HG03108 (cell line): ENCODE measurements around the gene EPHB6.

ENCODE experiments used
- ATAC-seq: cut with Tn5 transposase; IDR thresholded peaks from one replicate; pipeline ENCODE4 v1.9.1; 2021; ENCODE audit warnings: moderate library complexity; ENCODE audit not compliant: unreplicated experiment

Gene EPHB6

GRCh38 chr7:142863891-142864685 is 9.2 kb downstream of the EPHB6 start:
- no peak for ATAC-seq

DNA sequence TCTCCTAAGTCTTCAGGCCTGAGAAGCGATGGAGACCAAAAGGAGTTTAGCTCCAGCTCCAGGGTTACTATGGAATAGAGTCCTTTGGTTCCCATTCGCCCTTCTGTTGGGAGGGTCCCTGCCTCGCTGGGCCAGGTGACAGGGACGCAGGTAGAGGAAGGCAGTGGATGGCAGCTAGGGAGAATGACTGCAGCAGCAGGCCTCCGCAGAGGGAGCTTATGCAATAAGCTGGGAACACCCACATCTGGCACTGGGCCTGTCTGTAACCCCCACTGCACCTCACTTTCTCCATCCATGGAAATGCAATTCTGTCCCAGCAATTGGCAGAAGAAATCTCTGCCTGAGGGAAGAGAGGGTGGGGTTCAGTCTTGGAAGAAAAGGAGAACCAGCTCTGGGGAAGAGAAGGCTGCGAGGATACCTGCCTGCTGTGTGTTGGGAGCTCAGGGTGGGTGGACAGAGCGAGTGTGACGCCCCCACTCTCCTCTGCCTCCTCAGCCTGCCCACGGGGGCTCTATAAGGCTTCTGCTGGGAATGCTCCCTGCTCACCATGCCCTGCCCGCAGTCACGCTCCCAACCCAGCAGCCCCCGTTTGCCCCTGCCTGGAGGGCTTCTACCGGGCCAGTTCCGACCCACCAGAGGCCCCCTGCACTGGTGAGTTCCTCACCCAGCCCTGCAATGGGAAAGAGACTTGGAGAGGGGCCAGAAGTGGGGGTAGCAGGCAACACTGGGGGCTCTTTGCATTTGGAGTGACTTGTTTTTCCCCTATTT is 10.3 kb downstream of the EPHB6 start:
- ATAC-seq = no peak

DNA sequence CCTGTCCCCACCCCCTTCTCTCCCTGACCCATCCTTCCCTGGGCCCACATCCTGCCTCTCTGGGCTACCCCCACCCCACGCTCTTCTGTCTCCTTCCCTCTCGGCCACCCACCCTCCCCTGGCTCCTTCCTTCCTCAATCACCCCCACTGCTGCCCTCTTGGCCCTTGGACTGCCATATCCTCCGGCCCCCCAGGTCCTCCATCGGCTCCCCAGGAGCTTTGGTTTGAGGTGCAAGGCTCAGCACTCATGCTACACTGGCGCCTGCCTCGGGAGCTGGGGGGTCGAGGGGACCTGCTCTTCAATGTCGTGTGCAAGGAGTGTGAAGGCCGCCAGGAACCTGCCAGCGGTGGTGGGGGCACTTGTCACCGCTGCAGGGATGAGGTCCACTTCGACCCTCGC is 10.9 kb downstream of the EPHB6 start:
- no peak for ATAC-seq

DNA sequence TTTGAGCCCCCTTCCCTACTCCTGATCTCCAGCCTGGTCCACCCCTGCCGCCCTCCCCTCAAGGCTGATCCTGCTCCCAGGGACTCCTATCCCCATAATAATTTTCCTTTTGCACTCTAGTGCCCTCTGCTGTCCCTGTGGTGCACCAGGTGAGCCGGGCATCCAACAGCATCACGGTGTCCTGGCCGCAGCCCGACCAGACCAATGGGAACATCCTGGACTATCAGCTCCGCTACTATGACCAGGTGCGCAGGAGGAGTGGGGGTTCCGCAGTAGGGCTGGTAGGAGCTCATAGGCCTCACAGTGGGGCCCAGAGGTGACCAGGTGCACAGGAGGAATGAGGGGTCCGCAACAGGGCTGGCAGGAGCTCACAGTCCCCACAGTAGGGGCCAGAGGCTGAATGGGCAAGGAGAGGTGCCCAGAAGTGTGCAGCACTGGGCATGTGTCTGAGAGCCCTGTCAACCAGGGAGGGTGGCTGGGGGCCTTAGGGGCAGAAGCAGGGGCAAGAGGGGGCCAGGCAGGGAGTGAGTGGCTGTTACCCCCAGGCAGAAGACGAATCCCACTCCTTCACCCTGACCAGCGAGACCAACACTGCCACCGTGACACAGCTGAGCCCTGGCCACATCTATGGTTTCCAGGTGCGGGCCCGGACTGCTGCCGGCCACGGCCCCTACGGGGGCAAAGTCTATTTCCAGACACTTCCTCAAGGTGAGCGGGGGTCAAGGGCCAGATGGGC is 11.7 kb downstream of the EPHB6 start:
- no peak for ATAC-seq

- ATAC-seq = no peak
These were observed 12.2 kb downstream of the EPHB6 start for GRCh38 chr7:142867097-142867378.

DNA sequence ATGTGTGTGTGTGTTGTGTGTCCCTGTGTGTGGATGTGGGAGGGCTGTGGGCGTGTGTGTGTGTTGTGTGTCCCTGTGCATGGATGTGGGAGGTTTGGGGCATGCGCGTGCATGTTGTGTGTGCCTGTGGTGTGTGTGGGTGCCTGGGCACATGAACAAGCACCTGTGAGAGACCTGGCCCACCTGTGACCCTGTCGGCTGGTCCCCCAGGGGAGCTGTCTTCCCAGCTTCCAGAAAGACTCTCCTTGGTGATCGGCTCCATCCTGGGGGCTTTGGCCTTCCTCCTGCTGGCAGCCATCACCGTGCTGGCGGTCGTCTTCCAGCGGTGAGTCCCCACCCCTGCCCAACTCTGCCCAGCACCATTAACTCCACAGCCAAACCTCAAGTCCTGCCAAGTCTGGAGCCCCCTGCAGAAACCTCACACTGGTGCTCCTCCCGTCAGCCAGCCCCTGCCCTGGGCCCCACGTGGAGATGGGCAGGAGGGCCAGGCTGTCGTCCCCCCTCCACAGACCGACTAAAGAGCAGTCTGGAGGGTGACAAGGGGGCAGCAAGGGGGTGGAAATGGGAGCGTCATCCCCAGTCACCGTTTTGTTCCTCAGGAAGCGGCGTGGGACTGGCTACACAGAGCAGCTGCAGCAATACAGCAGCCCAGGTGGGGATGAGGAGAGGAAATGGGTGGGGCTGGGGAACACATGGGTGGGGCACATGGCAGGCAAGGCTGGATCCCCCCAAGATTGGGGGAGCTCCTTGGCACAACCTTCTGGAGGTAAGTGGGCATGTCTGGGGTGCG is 12.7 kb downstream of the EPHB6 start:
- no peak for ATAC-seq

DNA sequence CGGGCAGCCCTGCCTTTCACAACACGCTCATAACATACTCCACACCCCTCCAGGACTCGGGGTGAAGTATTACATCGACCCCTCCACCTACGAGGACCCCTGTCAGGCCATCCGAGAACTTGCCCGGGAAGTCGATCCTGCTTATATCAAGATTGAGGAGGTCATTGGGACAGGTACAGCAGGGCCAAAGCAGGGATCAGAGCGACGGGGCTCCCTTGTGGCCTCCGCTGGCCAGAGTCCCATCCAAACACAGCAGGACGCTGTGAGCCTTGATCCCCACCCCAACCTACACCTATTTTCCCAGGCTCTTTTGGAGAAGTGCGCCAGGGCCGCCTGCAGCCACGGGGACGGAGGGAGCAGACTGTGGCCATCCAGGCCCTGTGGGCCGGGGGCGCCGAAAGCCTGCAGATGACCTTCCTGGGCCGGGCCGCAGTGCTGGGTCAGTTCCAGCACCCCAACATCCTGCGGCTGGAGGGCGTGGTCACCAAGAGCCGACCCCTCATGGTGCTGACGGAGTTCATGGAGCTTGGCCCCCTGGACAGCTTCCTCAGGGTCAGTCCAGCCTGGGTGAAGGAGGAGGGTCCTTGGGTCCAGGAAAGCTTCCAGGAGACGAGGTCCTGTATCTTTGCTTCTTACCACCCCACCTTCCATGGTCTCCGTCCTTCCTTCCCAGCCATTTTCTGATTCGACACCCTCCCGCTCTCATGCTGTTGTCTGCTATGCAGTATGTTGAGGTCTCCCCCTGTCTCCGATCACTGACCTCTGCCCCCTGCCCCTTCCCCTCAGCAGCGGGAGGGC is 13.5 kb downstream of the EPHB6 start:
- no peak for ATAC-seq

- no peak for ATAC-seq
These were observed 14.1 kb downstream of the EPHB6 start for GRCh38 chr7:142868986-142869415.

- ATAC-seq = no peak
These were observed 14.6 kb downstream of the EPHB6 start for GRCh38 chr7:142869434-142869833.

GRCh38 chr7:142870147-142870559 is 15.3 kb downstream of the EPHB6 start:
- ATAC-seq = no peak

GRCh38 chr7:142870566-142871259 is 15.8 kb downstream of the EPHB6 start:
- ATAC-seq = no peak

- ATAC-seq = no peak
These were observed 16.6 kb downstream of the EPHB6 start for GRCh38 chr7:142871260-142872105.

DNA sequence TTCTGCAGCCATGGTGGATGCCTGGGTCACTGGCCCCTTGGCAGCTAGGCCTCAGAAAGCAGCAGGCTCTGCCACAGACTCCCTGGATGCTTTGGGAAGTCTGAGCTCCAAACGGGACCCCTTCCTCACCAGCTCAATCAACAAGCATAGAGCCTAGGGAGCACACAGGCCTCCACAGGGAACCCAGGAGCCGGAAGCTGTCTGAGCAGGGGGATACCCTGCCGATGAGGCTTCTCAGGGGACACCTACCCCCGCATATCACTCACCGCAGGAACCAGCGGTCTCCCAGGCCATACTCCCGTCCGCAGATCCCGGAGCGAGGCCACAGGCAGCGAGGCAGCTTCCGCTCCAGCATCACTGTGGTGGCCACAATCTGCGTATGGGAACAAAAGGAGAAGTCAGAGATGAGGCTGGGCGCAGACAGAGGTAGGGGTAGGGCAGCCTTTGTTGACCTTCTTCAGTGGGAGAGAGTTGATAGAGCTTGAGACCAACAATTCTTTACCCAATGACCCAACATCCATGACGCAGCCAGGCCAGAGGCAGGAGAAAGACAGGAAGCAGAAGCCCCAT is 17.3 kb downstream of the EPHB6 start:
- no peak for ATAC-seq

DNA sequence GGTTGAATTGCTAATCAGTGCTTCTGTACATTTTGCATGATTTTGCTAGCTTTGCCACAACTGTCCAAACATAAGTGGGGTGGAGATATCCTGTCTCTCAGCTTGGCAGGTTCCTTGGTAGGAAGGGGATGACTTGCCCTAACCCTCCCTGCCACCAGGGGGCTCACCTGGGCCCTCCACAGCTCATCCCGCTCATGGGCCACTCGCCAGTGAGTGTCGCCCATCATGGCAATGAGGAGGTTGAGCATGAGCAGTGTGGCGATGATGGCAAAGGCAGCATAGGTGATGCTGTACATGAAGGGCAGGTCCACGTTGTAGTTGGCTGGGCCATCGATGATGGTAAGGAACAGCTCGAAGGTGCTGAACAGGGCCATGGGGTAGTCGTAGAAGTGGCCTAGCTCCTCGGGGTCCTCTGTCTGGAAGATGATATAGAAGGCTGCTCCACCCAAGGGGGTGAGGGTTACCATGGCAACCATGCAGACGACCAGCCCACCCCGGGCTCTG is 18.5 kb downstream of the EPHB6 start:
- no peak for ATAC-seq

DNA sequence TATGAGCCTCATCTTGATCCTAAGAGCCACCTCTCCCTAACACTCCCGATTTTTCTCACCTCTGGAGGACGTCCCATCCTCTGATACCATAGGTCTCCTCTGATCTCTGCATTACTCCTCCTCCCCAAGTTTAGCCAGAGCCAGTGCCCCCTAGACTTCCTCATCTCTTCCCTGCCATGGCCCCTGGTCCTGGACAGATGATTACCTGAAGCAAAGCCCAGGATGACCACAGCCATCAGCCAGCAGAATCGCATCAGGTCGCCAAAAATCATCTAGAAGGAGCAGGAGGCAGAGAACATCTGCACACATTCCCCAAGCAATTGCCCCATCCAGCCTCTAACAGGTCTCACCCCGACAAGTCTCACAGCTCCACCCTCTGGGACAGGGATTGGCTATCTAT is 19.0 kb downstream of the EPHB6 start:
- ATAC-seq = no peak

DNA sequence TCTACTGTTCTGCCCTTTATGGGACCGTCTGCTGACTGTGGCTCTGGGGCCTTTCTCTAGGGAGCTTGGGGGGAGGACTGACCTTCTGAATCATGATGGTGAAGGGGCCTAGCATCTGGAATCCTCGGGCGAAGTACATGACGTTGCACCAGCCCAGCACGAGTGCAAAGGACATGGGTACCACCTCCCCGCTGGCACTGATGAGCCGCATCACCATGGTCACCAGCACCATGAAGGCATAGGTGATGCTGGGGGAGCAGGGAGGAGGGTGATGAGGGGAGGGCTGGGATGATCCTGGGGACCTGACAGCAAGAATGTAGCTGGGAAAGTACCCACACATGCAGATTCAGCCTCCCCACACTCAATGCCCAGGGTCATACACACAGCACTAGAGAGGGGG is 19.5 kb downstream of the EPHB6 start:
- ATAC-seq = no peak

- ATAC-seq = no peak
These were observed 20.0 kb downstream of the EPHB6 start for GRCh38 chr7:142874837-142875236.

- ATAC-seq = no peak
These were observed 20.6 kb downstream of the EPHB6 start for GRCh38 chr7:142875456-142875855.
